HG03097 (cell line): Measurements from ENCODE around the gene SIRT4.
"Not testable (repeated sequence)": the region's sequence is repeated elsewhere in the genome, so short reads cannot be mapped to it uniquely, and the experiment has no call there.

Source experiments
- ATAC-seq: cut with Tn5 transposase; IDR thresholded peaks from one replicate; pipeline ENCODE4 v1.9.1; 2021; ENCODE audit not compliant: unreplicated experiment, low FRiP score

SIRT4 gene

GRCh38 chr12:120301962-120302815 lies at the start of gene SIRT4:
Gene SIRT4 (plus strand): TSS chr12:120302321. CDS start chr12:120303562, 1,241 bp downstream.
- ATAC-seq: peak; percentile 78

- not testable (repeated sequence) for ATAC-seq
Observed at GRCh38 chr12:120253313-120253712, 48.8 kb upstream of the SIRT4 start.

GRCh38 chr12:120254809-120255208 lies 47.3 kb upstream of the SIRT4 start:
- no peak for ATAC-seq

GRCh38 chr12:120257041-120257821 lies 44.9 kb upstream of the SIRT4 start:
- ATAC-seq: no peak

GRCh38 chr12:120258323-120258896 lies 43.7 kb upstream of the SIRT4 start:
- no peak for ATAC-seq

- ATAC-seq: no peak
Observed at GRCh38 chr12:120259418-120260202, 42.5 kb upstream of the SIRT4 start.

- ATAC-seq: no peak
Observed at GRCh38 chr12:120260607-120261006, 41.5 kb upstream of the SIRT4 start.

GRCh38 chr12:120261951-120262851 lies 39.9 kb upstream of the SIRT4 start:
- no peak for ATAC-seq

GRCh38 chr12:120262852-120263747 lies 39.0 kb upstream of the SIRT4 start:
- no peak for ATAC-seq

- no peak for ATAC-seq
Observed at GRCh38 chr12:120263748-120264085, 38.4 kb upstream of the SIRT4 start.

GRCh38 chr12:120264086-120264903 lies 37.8 kb upstream of the SIRT4 start:
- no peak for ATAC-seq

- ATAC-seq: no peak
Observed at GRCh38 chr12:120264904-120265472, 37.1 kb upstream of the SIRT4 start.

- ATAC-seq: peak; percentile 66
Observed at GRCh38 chr12:120265473-120266179, 36.5 kb upstream of the SIRT4 start, which contains the start of gene PXN. Gene PXN (minus strand): TSS chr12:120265730. CDS start chr12:120265629, 101 bp downstream.

GRCh38 chr12:120266180-120266870 lies 35.8 kb upstream of the SIRT4 start:
- ATAC-seq: no peak

- ATAC-seq: no peak
Observed at GRCh38 chr12:120267736-120268135, 34.4 kb upstream of the SIRT4 start.

GRCh38 chr12:120276734-120277133 lies 25.4 kb upstream of the SIRT4 start:
- ATAC-seq: no peak
